ENCODE results near the gene KBTBD2.

The KBTBD2 gene

DNA sequence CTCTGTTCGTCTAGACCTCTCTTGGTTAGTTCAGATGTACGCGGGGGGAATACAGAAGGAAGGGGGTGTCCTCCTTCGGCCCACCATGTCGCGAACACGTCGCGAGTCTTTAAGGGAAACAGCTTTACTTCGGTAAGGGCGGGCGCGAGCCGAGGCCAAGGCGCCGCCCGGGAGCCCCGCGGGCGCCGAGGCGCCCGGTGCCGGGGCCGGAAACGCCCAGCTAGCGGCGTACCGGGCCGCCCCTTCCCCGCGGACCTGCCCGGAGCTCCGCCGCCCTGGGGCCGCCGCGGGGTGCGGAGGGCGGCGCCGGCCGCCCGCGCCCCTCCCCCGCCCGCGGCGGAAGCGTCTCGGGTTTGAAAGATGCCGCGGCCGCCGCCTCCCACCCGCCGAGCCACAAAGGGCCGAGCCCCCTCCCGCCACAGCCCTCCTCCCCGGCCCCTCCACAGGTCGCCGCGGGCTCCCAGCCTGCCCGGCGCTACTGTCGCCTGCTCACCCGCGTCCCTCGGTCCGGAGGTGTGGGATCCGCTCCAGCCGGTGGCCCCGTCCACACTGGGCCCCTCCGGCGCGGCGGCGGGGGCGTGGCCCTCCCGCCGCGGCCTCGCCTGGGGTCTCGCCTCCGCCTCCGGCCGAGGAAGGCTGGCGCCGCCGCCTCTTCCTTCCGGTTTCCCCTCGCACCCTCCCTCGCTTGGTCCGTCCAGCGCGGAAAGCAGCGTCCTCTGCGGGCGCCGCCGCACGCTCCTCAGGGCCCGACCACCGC is at the start of gene KBTBD2:
Gene KBTBD2 (minus strand): TSS at position 718 of the 757 bp plus-strand sequence. CDS start 12,156 bp downstream, outside the sequence.
- H3K27me3 ChIP-seq (ENCODE audit: insufficient read depth, low read depth, severe bottlenecking), result no peaks in the 10 kb centered on the region
- TF ChIP-seq, protein P1, sequence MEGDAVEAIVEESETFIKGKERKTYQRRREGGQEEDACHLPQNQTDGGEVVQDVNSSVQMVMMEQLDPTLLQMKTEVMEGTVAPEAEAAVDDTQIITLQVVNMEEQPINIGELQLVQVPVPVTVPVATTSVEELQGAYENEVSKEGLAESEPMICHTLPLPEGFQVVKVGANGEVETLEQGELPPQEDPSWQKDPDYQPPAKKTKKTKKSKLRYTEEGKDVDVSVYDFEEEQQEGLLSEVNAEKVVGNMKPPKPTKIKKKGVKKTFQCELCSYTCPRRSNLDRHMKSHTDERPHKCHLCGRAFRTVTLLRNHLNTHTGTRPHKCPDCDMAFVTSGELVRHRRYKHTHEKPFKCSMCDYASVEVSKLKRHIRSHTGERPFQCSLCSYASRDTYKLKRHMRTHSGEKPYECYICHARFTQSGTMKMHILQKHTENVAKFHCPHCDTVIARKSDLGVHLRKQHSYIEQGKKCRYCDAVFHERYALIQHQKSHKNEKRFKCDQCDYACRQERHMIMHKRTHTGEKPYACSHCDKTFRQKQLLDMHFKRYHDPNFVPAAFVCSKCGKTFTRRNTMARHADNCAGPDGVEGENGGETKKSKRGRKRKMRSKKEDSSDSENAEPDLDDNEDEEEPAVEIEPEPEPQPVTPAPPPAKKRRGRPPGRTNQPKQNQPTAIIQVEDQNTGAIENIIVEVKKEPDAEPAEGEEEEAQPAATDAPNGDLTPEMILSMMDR (IDR thresholded peaks at IDR 0.05; ENCODE audit: low read depth, low read length), result no peak
- peak within 1 kb of the TSS; percentile 99 for H3K4me3 ChIP-seq (ENCODE audit: low read depth, low read length)
- peak within 1 kb of the TSS; percentile 97 for H3K27ac ChIP-seq
- peak; percentile 91 for DNase-seq
- no peaks in the 10 kb centered on the region for H3K9me3 ChIP-seq (ENCODE audit: severe bottlenecking)
- H3K36me3 ChIP-seq, result peaks cover 3% of the 10 kb centered on the region

DNA sequence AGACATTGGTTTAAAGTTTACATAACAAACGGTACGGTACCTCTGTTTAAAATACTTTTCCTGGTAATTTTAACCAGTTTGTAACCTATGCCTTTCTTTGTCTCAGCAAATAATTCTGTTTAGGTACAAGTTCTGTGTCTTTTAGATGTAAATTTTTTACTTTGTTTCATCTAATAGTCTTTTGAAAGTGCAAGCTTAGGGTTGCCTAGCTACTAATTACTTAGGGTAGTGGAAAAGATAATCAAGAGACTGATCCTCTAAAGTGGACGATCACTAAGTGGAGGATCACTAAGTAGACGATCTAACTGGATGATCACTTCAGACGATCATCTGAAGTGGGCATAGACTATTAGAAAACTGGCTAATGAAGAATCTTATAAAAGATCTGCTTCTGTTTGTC is 49.6 kb upstream of the KBTBD2 start:
- Histone ChIP-seq H3K36me3 (no peaks in the 10 kb centered on the region; the same call in 1 of the 2 replicates), H3K27me3 (ENCODE audit: insufficient read depth, low read depth, severe bottlenecking) (no peaks in the 10 kb centered on the region), H3K9me3 (ENCODE audit: severe bottlenecking) (peaks cover 8% of the 10 kb centered on the region), H3K4me3 (ENCODE audit: low read depth, low read length) (peak overlapping the region; percentile 86), H3K27ac (no peak overlapping the region)
- DNase-seq, result no peak
- TF ChIP-seq, protein P1 (IDR thresholded peaks at IDR 0.05; ENCODE audit: low read depth, low read length), result no peak

DNA sequence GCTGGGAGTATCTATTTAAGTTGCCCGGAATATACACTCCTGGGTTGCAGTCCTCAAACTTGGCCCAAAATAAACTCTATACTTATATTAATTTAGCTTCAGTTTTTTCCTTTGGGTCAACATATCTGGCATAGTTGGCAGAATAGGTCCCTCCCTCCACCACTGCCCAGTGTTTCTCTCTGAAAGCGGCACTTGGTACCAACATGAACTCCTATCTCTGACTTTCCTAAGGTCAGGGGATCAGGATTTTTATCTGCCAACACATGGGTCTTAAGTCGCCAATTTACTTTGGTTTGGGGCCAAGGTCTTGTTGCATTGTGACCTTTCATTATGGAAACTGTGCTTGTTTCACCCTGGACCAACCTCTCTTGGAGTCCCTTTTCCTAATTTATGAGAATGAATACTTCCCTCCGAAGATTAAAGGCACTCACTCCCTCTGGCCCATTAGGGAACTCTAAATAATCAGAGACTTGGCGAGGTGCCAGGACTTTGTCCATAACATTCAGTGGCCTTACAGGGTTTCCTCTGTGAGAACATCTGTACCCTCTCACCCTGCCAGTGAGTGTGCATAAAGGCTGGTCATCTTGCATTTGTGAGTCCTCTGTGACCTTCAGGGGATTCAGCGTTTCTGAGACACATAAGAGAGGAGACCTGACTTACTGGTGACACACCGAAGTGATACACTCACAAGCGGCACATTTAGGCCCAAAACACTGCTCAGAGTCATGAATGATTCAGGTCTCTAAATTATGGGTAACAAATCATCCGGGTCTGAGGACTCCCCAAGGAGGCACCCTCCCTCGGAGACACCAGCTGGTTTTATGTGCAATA is 46.0 kb upstream of the KBTBD2 start:
- H3K9me3 ChIP-seq (ENCODE audit: severe bottlenecking), result no peaks in the 10 kb centered on the region
- peaks cover 2% of the 10 kb centered on the region for H3K36me3 ChIP-seq
- no peak overlapping the region for H3K4me3 ChIP-seq (ENCODE audit: low read depth, low read length)
- no peak overlapping the region for H3K27ac ChIP-seq
- no peak for DNase-seq
- TF ChIP-seq, protein P1 (IDR thresholded peaks at IDR 0.05; ENCODE audit: low read depth, low read length), result no peak
- H3K27me3 ChIP-seq (ENCODE audit: insufficient read depth, low read depth, severe bottlenecking), result no peaks in the 10 kb centered on the region

DNA sequence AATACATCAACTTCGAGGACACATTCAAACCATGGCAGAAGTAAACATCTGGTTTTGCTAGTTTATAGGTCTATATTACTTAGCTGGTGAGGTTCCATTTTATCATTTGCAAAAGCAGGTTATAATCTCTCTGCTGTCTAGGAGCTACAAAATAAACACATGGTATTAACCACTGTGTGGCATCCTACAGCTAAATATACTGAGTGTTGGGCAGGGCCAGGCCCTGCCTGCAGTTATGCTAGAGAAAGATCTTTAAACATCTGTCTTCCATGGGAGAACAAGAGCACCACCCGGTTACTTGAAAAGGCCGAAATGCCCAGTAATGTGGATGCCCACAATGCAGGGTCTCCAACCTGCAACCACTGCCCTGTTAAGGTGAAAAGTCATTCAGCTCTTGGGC is 45.1 kb upstream of the KBTBD2 start:
- Histone ChIP-seq H3K27ac (no peak overlapping the region), H3K9me3 (ENCODE audit: severe bottlenecking) (no peaks in the 10 kb centered on the region), H3K27me3 (ENCODE audit: insufficient read depth, low read depth, severe bottlenecking) (no peaks in the 10 kb centered on the region), H3K4me3 (ENCODE audit: low read depth, low read length) (no peak overlapping the region), H3K36me3 (peaks cover 11% of the 10 kb centered on the region)
- DNase-seq, result no peak
- TF ChIP-seq, protein P1 (IDR thresholded peaks at IDR 0.05; ENCODE audit: low read depth, low read length), result no peak

DNA sequence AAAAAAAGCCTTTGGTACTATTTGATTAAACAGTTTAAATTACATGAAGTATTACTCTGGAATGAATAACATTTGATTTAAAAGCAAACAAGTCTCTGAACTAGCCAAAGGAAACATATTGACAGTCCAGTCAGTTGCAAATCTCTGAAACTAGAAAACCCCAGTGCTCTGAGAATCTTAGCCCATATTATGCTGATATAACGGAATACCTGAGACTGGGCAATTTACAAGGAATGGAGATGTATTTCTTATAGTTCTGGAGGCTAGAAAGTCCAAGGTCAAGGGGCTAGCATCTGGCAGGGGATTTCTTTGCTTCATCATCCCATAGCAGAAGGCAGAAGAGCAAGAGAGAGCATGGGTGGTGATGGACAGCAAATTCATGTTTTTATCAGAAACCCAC is 44.0 kb upstream of the KBTBD2 start:
- Histone ChIP-seq H3K27me3 (ENCODE audit: insufficient read depth, low read depth, severe bottlenecking) (no peaks in the 10 kb centered on the region), H3K36me3 (peaks cover 18% of the 10 kb centered on the region), H3K9me3 (ENCODE audit: severe bottlenecking) (no peaks in the 10 kb centered on the region), H3K4me3 (ENCODE audit: low read depth, low read length) (no peak overlapping the region), H3K27ac (no peak overlapping the region)
- TF ChIP-seq, protein P1 (IDR thresholded peaks at IDR 0.05; ENCODE audit: low read depth, low read length), result no peak
- no peak for DNase-seq

Data from WERI-Rb-1 (cell line).